HG02678 (cell line): ENCODE measurements around the gene BRD3.

Experiments
- ATAC-seq: cut with Tn5 transposase; IDR thresholded peaks from one replicate; pipeline ENCODE4 v1.9.1; 2021; ENCODE audit warnings: mild to moderate bottlenecking, moderate library complexity; ENCODE audit not compliant: unreplicated experiment

The BRD3 gene

GRCh38 chr9:134024828-134025605 is 42.8 kb downstream of the BRD3 start, which contains the start of gene BRD3OS:
Gene BRD3OS (plus strand): TSS chr9:134025481. CDS start chr9:134026748, 1,267 bp downstream.
- peak; percentile 91 for ATAC-seq

DNA sequence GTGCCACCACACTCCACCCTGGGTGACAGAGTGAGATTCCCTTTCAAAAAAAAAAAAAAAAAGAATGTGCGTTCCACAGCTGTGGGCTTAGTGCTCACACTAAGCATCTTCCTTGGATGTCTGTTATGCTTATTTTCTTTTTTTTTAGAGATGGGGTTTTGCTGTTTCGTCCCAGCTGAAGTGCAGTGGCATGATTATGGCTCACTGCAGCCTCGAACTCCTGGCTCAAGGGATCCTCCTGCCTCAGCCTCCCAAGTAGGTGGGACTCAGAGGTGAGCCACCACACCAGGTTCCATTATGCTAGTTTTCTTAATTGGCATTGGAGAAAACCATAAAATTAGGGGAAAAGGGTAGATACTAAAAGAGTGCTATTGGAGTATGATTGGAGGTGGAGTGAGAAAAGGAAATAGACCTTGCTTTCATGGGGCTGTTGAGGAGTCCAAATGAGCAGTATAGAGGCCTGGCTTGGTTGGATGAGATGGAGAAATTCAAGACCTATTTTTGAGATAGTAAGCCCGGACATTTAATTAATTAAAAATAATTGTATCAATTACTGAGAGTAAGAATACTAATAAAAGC is 43.5 kb downstream of the BRD3 start:
- ATAC-seq: no peak

GRCh38 chr9:134014946-134015345 is 52.9 kb downstream of the BRD3 start:
- no peak for ATAC-seq

DNA sequence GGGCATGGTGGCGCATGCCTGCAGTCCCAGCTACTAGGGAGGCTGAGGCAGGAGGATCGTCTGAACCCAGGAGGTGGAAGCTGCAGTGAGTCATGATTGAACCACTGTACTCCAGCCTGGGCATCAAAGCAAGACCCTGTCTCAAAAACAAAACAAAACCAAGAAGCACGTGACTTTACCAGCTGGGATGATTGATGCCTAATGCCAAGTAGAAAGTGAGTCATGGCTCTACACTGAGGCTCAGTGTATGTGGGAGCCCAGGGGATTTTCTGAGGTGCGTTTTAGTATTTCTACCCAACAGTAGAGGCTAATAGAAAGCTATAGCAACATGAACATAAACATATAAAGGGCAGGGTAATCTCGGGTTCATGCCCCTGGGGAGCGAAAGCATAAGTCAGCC is 56.4 kb downstream of the BRD3 start:
- no peak for ATAC-seq

DNA sequence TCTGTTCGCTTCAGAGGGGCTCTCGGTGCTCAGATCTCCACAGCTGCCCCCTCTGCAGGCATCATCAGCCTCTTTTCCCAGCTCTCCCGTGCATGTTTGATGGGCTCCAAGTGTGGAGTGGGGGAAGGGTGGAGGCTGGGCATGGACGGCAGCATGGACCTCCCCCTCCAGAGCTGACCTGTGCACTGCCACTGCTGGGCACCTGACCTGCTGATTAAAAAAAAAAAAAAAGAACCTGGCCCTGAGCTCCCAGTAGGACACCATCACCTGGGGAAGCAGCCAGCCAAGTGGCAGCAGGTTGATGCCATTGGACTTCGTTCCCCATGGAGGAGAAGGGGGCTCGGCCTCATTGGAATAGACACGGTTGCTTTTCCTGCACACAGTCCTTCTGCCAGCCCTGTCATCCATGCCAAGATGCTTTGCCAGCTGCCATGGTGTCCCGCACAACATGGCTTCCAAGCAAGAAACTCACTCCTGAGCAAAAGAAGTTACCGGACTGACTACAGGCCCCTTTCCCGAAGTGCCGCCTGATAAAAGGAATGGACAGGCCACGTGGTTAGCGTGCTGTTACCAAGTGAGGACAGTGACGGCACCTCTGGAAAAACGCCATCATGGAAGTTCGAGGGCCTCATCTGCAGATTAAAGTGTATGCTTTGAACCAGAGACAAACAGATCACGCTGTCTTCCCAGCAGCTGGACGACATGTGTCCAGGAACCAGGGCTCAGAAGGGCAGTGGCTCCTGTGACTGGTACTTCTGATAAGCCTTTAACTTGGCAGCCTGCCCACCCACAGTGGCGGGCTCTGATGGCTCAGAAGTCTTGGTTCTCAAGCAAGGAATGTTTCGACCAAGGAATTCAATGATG is 57.3 kb downstream of the BRD3 start:
- no peak for ATAC-seq

DNA sequence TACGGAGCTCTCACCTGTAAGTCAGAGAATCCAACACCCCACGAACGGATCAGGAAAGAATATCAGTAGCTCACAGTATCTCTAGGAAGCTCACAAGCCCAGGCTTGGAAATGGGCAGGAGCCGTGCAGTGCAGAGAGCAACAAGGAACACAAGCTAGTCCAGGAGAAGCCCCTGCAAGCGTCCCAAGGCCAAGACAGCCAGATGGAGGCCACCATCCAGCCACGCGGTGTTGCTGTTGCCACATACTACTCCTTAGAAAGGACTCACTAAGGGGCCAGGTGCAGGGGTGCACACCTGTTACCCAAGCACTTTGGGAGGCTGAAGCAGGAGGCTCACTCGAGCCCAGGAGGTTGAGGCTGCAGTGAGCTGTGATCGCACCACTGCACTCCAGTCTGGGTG is 60.3 kb downstream of the BRD3 start:
- no peak for ATAC-seq

DNA sequence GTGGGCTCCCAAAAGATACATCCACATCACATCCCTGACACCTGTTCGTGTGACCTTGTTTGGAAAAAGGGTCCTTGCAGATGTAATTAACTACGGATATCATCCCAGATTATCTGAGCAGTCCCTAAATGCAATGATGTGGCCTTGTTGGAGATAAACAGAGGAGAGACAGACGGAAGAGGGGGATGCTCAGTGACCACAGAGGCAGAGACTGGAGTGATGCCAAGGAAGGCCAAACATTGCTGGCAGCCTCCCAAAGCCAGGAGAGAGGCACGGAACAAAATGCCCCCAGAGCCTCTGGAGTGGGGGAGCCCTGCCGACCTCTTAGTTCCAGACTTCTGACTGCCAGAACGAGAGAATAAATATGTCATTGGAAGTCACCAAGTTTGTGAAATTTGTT is 60.7 kb downstream of the BRD3 start:
- ATAC-seq: no peak

DNA sequence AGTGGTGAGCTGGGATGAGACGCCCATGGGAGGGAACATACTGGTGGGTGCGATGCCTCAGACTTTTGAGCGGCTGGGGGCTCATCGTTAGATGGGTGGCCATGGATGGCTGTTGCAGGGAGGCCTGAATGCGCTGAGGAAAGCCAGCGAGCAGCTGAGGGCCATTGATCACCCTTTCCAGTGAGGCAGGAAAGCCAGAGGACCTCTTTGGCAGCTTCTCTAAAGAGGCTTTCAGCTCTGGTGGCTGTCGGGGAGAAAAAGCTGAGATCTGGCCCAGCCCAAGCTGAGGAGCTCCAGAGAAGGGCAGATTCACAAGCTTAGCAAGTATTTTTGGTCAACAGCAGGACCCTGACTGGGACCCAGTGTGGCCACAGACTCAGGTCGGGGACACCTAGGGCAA is 62.4 kb downstream of the BRD3 start:
- no peak for ATAC-seq

GRCh38 chr9:134004881-134005280 is 62.9 kb downstream of the BRD3 start:
- no peak for ATAC-seq

GRCh38 chr9:134004131-134004873 is 63.5 kb downstream of the BRD3 start:
- no peak for ATAC-seq

GRCh38 chr9:134003237-134003636 is 64.6 kb downstream of the BRD3 start:
- ATAC-seq: no peak

DNA sequence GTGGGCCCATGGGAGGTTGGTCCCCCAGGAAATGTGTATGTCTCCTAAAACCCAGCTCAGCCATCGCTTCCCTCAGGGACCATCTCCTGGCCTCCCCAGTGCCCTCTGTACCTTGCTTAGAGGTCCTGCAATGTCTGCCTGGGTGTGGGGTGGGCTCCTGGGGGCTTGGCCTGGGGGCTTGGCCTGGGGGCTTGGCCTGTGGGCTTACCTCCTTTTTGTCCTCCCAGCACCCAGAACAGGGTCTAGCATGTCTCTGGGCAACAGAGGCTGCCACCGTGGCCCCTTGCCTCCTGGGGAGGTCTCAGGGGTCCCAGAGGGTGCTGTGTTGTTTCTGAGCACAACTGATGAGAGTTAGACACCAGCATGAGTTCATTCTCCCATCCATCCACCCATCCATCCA is 65.0 kb downstream of the BRD3 start:
- no peak for ATAC-seq

GRCh38 chr9:133999851-134000265 is 68.0 kb downstream of the BRD3 start:
- ATAC-seq: no peak

DNA sequence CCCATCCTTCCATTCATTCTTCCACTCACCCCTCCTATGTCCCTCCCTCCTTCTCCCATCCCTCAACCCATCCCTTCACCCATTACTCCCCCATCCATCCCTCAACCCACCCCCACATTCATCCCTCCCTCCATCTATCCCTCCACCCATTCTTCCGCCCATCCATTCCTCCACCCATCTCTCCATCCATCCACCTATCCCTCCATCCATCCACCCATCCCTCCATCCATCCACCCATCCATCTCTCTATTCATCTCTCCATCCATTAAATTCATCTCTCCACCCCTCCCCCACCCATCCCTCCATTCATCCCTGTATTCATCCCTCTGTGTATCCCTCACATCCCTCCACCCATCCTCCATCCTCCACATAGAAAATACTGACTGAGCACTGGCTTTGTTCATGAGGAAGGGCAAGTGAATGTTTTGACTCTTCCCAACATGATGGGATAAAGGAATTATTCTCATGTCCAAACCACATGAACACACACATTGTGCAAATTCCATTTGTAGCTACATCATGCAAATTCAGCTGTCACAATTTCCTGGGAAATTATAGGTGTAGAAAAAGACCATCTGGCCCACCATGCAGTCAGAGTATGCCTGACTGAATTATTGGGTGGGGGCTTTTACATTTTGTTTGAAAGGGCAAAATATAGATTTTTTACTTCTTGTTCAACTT is 68.8 kb downstream of the BRD3 start:
- ATAC-seq: no peak

DNA sequence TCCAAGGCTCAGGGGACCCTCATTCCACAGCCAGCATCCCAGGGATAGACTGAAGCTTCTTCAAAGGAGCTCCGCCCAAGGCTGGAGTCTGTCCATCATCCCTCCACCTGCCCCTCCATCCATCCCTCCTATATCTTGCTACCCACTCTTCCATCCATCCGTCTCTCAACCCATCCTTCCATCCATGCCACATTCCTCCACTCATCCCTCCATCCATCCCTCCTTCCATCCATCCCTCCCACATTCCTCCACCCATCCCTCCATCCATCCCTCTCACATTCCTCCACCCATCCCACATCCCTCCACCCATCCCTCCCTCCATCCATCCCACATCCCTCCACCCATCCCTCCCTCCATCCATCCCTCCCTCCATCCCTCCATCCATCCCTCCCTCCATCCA is 70.2 kb downstream of the BRD3 start:
- ATAC-seq: no peak

DNA sequence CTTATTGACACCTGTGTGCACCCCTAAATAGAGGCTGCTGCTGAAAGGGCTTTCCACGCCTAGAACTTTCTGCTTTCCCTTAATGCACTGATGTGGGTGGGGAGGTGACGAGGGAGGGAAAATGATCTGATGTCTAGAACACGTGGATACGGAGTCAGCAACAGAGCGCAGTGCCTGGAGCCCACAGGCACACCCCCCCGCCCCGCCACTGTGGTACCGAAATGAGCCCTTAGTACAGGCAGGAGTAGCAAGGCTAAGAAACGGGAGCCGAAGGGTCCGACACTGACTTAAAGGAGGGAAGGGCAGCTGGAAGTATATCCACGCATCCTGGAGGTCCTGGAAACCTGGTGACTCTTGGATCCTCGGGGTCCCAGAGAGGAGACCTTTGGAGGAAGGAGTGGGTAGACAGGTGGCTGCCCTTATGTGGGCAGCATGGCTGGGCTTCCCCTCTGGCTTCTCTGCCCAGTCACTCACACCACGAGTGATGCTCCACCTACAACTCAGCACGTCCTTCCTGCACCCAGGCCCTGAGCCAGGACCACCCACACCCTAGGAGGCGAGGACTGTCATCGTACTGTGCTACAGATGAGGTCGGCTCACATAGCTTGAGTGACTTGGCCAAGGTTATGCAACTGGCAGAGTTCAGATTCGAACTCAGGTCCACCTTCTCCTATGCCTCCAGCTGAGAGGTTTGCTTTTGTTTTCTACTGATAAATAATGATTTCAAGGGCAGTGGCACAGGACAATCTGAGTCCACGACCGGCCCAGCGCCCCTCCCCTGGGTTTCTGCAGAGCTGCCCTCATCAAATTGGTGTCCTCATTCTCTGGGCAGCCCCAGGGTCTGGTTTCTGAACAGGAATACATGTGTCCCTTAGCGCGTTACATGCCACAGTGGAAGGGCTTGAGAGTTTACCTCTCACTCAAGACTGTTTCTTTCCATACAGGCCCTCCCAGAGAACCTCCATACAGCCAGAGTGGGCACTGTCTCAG is 71.0 kb downstream of the BRD3 start:
- no peak for ATAC-seq

DNA sequence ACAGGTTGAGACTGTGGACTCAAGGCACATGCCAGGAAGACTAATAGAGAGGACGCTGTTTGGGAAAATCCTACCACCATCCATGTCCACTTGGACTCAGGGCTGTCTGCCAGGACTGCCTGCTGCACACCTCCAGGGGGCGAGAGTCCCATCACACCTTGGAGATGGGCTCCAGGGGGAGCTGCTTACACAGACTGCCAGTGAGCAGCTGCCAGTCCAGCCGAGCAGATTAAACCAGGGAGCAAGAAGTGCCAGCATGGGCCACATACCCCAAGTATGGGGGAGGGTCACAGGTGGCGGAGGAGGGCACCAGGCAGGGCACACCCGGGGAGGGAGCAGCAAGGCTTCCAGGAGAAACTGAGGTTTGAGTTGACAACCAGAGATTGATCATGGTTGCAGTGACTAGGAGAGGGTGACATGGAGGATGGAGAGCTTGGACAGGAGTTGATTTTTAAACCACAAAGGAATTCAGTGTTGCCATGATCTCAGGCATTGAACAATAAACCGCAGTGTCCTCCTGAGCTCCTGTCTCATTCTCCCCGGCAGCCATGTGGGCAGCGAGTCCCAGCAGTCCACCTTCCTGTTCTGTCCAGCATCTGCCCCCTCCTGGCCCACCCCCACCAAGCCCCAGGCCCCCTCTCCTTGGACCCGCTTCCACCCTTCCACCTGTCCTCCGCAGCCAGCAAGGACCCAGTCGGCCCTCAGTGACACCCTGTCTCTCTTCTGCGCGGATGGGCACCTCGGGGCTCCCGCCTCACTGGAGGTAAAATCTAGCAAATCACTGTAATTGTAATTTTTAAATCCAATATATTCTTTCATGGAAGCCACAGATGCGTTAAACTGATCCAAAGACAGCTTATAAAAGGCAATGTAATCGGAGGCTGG is 72.6 kb downstream of the BRD3 start:
- ATAC-seq: no peak

DNA sequence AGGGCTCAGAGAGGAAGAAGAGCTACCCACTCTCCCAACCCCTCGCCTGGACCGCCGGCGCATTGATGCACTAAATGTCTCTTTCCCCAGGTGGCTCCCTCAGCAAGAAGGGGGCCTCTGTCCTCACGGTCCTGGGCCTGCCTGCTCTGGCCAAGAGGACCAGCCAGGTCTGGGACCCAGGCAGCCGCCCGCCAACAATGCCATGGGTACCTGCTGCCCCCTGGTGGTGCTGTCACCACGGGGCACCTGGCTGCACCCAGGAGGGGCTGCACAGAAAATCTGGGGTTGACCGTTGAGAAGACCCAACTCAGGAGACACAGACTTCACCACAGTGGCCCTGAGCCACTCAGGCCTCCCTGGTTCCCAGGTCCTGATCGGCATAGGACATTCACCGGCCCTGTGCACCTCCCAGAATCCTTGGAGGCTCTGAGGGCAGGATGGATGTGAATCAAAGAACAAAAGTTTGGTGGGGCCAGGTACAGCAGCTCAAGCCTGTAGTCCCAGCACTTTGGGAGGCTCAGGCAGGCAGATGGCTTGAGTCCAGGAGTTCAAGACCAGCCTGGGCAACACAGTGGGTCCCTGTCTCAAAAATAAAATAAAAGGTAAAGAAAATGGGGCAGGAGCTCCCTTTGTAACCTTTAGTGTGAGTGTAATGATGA is 73.3 kb downstream of the BRD3 start:
- ATAC-seq: no peak
